Gastrocnemius medialis (tissue), 4 donors: ENCODE measurements around the gene BHMT2.

ENCODE experiments used
- POLR2A ChIP-seq, 2 donors: fragments of 450-650 bp; IDR thresholded peaks; one replicate each; pipeline ENCODE4 v1.6.1; 2017; ENCODE audit warnings: antibody characterized with exemption in 2 of 2, mild to moderate bottlenecking in 2 of 2, moderate library complexity in 2 of 2
- TF ChIP-seq, protein P1 (sequence below), 5 experiments: fragments of 450-650 bp in 3 of 5; fragments of 200-600 bp in 2 of 5; sonication (generic) in 2 of 5; IDR thresholded peaks in 4 of 5; conservative IDR thresholded peaks in 1 of 5; 1 replicate in 4 of 5; 2 replicates in 1 of 5; pipeline ENCODE4 v1.5.1; 2016 to 2019; ENCODE audit warnings: antibody characterized with exemption in 5 of 5, mild to moderate bottlenecking in 3 of 5, moderate library complexity in 3 of 5

DNA sequence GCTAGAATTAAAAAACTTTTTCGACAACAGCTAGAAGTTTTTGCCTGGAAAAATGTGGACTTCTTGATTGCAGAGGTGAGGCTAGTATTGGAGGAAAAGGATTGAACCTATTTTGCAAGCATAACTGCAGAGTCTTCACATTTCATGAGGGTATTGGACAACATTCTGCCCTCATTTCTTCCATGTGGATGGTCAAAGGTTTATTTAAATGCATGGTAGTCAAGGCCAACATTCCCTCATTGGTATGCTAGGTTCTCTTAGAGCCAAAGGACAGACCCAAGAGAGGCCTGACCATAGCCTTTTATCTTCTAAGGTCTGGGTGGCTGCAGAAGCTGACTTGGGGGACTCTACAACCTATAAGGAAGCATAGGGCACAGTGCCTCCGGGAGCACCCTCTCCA lies 11.2 kb downstream of the BHMT2 start:
- TF ChIP-seq, protein P1, sequence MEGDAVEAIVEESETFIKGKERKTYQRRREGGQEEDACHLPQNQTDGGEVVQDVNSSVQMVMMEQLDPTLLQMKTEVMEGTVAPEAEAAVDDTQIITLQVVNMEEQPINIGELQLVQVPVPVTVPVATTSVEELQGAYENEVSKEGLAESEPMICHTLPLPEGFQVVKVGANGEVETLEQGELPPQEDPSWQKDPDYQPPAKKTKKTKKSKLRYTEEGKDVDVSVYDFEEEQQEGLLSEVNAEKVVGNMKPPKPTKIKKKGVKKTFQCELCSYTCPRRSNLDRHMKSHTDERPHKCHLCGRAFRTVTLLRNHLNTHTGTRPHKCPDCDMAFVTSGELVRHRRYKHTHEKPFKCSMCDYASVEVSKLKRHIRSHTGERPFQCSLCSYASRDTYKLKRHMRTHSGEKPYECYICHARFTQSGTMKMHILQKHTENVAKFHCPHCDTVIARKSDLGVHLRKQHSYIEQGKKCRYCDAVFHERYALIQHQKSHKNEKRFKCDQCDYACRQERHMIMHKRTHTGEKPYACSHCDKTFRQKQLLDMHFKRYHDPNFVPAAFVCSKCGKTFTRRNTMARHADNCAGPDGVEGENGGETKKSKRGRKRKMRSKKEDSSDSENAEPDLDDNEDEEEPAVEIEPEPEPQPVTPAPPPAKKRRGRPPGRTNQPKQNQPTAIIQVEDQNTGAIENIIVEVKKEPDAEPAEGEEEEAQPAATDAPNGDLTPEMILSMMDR (IDR thresholded peaks at IDR 0.05 in 4 of 5, conservative IDR thresholded peaks at IDR 0.05 in 1 of 5): no peak
- no peak for TF ChIP-seq POLR2A (IDR thresholded peaks at IDR 0.05)
